HG02970 (cell line): ENCODE measurements around the gene RBFOX2.
"Not testable (repeated sequence)": the region's sequence is repeated elsewhere in the genome, so short reads cannot be mapped to it uniquely, and the experiment has no call there.

Experiments
- ATAC-seq: cut with Tn5 transposase; IDR thresholded peaks from one replicate; pipeline ENCODE4 v1.9.1; 2021; ENCODE audit warnings: mild to moderate bottlenecking, moderate library complexity, moderate number of reproducible peaks; ENCODE audit not compliant: unreplicated experiment, low FRiP score

RBFOX2 gene

DNA sequence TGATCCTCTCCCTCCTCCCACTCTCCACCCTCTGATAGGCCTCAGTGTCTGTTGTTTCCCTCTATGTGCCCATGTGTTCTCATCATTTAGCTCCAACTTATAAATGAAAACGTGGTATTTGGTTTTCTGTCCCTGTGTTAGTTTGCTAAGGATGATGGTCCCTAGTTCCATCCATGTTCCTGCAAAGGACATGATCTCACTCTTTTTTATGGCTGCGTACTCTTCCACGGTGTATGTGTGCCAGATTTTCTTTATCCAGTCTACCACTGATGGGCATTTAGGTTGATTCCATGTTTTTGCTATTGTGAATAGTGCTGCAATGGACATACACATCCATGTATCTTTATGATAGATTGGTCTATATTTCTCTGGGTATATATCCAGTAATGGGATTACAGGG is 15.9 kb upstream of the RBFOX2 start:
- ATAC-seq, result not testable (repeated sequence)

GRCh38 chr22:36042240-36042639 is 13.6 kb upstream of the RBFOX2 start:
- no peak for ATAC-seq

GRCh38 chr22:36039125-36039524 is 10.5 kb upstream of the RBFOX2 start:
- ATAC-seq, result no peak

DNA sequence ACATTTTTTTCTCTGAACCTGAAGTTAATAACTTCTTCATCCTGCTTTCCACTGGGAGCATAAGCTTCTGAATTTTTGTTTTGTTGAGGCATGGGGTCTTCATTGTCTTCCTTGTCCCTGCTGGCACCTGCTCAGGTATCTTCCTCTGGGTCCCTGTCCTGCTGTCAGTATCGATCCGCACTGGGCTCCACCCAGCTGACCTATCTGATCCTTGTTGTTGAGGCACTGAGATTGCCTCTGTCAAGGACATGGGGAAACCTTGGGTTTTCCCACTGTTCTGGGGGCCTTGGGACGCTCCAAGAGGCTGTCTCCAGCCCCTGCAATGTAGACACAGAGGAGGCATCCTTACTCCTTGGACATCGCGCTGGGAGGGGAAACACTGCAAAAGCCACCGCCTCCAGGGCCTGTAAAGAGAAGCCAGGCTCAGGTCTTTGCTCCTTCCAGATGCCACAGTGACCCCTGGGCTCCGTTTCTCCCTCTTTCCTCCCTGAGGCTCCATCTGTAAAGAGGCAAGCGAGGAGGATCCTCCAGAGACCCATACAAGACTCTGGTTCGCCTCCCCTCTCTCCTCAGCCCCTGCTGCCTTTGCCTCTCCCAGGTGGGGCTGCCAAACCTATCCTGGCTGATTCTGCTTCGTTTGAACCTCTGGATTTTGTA is 8.6 kb upstream of the RBFOX2 start:
- no peak for ATAC-seq

DNA sequence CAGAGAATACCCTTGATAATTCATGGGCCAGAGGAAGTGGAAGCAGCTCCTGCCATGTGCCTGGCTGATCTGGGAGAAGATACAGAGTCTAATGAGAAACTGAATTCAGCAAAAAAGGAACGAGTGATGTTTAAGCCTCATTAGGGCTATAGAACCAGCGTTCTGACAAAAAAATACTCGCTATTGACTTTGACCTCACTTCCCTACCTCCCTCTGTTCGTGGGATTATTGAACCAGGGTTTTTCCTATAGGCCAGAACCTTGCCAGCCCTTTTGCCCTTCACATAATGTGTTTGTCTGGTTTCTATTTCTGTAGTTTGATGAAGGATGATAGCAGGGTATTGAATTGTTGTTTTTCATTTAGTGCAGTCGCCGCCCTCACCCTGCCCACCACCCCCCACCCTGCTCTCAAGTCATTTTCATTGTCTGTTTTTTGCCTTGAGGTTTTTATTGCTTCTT is 7.6 kb upstream of the RBFOX2 start:
- ATAC-seq, result no peak

GRCh38 chr22:36032611-36033010 is 4.0 kb upstream of the RBFOX2 start:
- no peak for ATAC-seq

- ATAC-seq, result no peak
Measured at GRCh38 chr22:36029406-36029755, 757 bp upstream of the RBFOX2 start.

- ATAC-seq, result no peak
Measured at GRCh38 chr22:36027935-36028645, 534 bp downstream of the RBFOX2 start.

GRCh38 chr22:36027579-36027934 is 1.1 kb downstream of the RBFOX2 start:
- ATAC-seq, result no peak

DNA sequence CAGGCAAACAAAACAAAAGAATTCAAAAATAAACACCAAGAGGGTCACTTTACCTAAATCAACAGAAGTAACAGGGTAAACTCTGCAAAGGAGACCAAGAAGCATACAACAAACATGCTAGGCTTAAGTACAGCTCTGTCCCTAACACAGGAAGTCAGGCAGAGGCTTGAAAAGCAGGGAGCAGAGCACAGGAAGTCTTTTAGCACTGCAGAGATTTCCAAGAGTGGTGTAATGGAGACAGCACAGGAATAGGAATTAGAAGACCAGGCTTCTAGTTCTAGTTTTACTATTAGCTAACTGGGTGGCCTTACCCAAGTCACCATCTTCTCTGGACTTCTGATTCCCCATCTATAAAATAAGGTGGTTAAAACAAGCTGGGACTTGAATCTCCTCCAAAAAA is 1.9 kb downstream of the RBFOX2 start:
- no peak for ATAC-seq

- ATAC-seq, result no peak
Measured at GRCh38 chr22:36022697-36023096, 5.9 kb downstream of the RBFOX2 start.

DNA sequence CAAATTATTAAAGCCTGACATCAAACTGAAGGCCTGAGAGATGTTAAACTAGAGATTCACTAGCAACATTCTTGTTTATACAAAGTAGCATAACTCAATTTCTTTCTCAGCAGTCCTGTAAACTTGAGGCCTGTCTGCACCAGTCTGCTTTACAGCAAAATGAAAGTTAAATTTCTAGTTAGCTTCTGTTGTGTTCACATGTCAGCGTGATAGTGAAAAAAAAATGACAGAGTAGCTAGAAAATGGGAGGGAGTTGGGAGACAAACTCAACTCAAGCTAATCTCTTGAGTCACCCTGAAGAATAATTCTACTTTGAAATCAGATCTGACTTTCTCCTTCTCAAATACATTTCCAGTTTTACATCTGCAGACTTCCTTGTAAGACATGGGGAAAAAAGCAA is 6.5 kb downstream of the RBFOX2 start:
- ATAC-seq, result no peak

- no peak for ATAC-seq
Measured at GRCh38 chr22:36021606-36022153, 6.9 kb downstream of the RBFOX2 start.

DNA sequence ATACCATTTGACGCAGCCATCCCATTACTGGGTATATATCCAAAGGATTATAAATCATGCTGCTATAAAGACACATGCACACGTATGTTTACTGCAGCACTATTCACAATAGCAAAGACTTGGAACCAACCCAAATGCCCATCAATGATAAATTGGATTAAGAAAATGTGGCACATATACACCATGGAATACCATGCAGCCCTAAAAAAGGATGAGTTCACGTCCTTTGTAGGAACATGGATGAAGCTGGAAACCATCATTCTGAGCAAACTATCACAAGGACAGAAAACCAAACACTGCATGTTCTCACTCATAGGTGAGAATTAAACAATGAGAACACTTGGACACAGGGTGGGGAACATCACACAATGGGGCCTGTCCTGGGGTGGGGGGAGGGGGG is 7.8 kb downstream of the RBFOX2 start:
- ATAC-seq, result not testable (repeated sequence)

DNA sequence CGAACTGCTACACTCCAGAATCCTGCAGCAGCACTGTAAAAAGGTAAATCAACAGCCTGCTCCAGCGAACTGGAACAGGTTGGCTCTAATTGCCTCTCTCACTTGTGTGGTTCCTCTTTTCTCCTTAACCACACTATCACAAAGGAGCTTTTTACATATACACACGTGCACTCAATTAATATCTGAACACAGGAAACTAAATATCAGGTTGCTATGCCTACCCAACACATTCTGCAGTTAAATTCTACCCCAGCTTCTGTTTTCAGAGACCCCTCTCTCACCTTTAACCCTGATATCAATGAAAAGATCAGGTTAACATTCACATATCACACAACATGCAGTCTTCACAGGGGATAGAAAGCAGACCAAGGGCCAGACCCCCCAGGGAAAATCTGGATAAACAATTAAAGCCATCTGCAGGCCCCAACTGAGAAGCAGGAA is 11.0 kb downstream of the RBFOX2 start:
- ATAC-seq, result no peak

GRCh38 chr22:36016684-36017083 is 11.9 kb downstream of the RBFOX2 start:
- ATAC-seq, result no peak

GRCh38 chr22:36015811-36016529 is 12.7 kb downstream of the RBFOX2 start:
- no peak for ATAC-seq

- ATAC-seq, result no peak
Measured at GRCh38 chr22:36015155-36015810, 13.3 kb downstream of the RBFOX2 start.

DNA sequence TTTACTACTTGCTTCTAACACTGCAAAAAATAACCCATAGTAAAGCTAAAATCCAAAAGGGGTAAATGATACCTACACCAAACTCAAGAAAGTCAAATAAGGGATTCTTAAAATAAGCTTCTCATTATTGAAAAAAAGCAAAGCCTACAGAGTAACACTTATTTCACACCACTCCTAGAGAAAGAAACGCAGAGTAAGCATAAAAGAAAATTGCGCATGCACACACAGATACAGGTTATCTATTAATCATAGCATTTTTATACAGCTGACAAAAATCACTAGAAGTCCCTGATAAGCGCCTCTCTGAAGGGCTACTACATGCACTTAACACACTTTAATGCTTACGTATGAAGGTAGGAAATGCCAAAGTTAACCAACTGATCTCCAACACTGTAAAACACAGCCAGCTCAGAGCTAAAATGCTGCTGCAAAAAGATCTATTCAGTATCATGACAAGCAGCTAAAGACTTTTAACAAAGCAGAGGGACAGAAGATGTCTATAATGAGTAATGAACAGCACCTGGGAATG is 14.0 kb downstream of the RBFOX2 start:
- ATAC-seq, result no peak

DNA sequence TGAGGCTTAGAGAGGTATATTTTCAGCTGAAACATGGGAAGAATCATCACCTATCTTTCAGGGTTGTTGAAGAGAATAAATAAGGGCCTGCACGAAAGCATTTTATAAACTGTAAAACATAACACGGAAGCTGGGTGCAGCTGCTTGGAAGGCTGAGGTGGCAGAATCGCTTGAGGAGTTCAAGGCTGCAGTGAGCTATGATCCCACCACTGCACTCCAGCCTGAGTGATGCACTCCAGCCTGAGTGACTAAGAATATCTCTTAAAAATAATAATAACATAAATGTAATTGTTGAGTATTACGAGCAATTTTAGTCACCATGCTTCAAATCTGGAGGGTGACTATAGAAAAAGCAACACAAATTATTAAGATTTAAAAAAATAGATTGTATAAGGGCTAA is 16.3 kb downstream of the RBFOX2 start:
- no peak for ATAC-seq

DNA sequence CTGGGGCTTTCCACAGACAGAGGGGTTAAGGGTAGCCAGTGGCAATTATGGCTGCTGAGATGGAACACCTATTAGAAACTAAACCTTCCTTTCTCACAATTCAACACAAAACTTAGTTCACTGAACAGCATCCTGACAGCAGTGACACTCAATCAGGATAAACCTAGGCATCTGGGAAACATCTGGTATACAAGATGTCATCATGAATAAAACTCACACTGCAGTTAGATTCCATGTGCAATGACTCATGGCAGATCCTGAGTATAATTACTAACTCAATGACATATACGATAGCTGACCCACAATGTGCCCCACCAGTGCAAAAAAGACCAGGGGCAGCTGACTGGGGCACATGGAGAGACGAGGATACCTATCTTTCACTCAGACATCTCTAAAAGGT is 17.7 kb downstream of the RBFOX2 start:
- no peak for ATAC-seq
